T-helper 1 cell treated with Interleukin-12 subunit alpha and Interleukin-12 subunit beta and Interleukin-4 antibody, amounts not matched to agents 30 ng/mL and 1 ng/mL, for 36 hours (primary cell): Measurements from ENCODE around the gene NPTX1. TPM values are rescaled to one million over a fixed set of nuclear protein-coding genes. Genes with fewer than 3 reads are reported as not detected.

Source experiments
- total RNA-seq: library from RNA; stranded (reverse); gene quantifications from 2 replicates; pipeline ENCODE4 v1.2.3, GENCODE V29; 2022

NPTX1 gene
- total RNA-seq, 1 donor from 2014 or later: 104 TPM

Other genes with a start within 250 kb of the NPTX1 start
- gene RNF213, start 215.8 kb downstream of the NPTX1 start, total RNA-seq: 1,306 and 1,329 TPM in 2 replicates
- gene ENDOV, start 61.4 kb downstream of the NPTX1 start, total RNA-seq: 16.7 and 21.0 TPM in 2 replicates
- 75.6 and 80.2 TPM in 2 replicates for gene RPTOR, start 68.2 kb upstream of the NPTX1 start, total RNA-seq